SK-N-SH treated with all-trans-retinoic acid at 6 μM for 48 hours (cell line): Measurements from ENCODE around the gene IHH.

Source experiments
- ATAC-seq: fragments of 200-7000 bp; cut with Tn5 transposase; 3 replicates; pipeline ENCODE4 v1.9.1; 2020; ENCODE audit warnings: mild to moderate bottlenecking, moderate library complexity
- ARNTL ChIP-seq: fragments of 450-650 bp; formaldehyde crosslinking; IDR thresholded peaks from 2 replicates; pipeline ENCODE4 v1.5.0; 2020; ENCODE audit warnings: low read depth, mild to moderate bottlenecking, moderate library complexity, borderline replicate concordance
- BACH2 ChIP-seq: fragments of 250-450 bp; sonication (Bioruptor Pico); IDR thresholded peaks from 2 replicates; pipeline ENCODE4 v1.9.0; 2021; ENCODE audit warnings: mild to moderate bottlenecking, borderline replicate concordance
- CREB5 ChIP-seq: fragments of 250-450 bp; sonication (Bioruptor Pico); IDR thresholded peaks from 2 replicates; pipeline ENCODE4 v1.5.1; 2020; ENCODE audit warnings: low read depth, mild to moderate bottlenecking, moderate library complexity
- CSDC2 ChIP-seq: fragments of 250-450 bp; sonication (Bioruptor Pico); IDR thresholded peaks from 2 replicates; pipeline ENCODE4 v1.5.0; 2020; ENCODE audit warnings: mild to moderate bottlenecking, moderate library complexity
- ESRRG ChIP-seq: fragments of 250-450 bp; sonication (Bioruptor Pico); IDR thresholded peaks from 2 replicates; pipeline ENCODE4 v1.6.1; 2021; ENCODE audit warnings: mild to moderate bottlenecking
- GLIS3 ChIP-seq: fragments of 250-450 bp; sonication (Bioruptor Pico); IDR thresholded peaks from 2 replicates; pipeline ENCODE4 v1.5.0; 2020; ENCODE audit warnings: mild to moderate bottlenecking, moderate library complexity
- ISL1 ChIP-seq: fragments of 250-450 bp; sonication (Bioruptor Pico); IDR thresholded peaks from 2 replicates; pipeline ENCODE4 v2.1.2; 2022; ENCODE audit warnings: mild to moderate bottlenecking, moderate library complexity
- OSR1 ChIP-seq: fragments of 250-450 bp; sonication (Bioruptor Pico); IDR thresholded peaks from 2 replicates; pipeline ENCODE4 v1.8.0; 2022; ENCODE audit warnings: moderate library complexity, mild to moderate bottlenecking, inconsistent platforms
- PPARA ChIP-seq: fragments of 250-450 bp; sonication (Bioruptor Pico); IDR thresholded peaks from 2 replicates; pipeline ENCODE4 v1.5.0; 2020; ENCODE audit warnings: mild to moderate bottlenecking, borderline replicate concordance
- RARB ChIP-seq: fragments of 250-450 bp; sonication (Bioruptor Pico); IDR thresholded peaks from 2 replicates; pipeline ENCODE4 v1.8.0; 2021; ENCODE audit warnings: mild to moderate bottlenecking, moderate library complexity
- SNAI2 ChIP-seq: fragments of 250-450 bp; sonication (Bioruptor Pico); IDR thresholded peaks from 2 replicates; pipeline ENCODE4 v1.5.0; 2020; ENCODE audit warnings: mild to moderate bottlenecking, moderate library complexity
- TCF4 ChIP-seq: fragments of 250-450 bp; sonication (Bioruptor Pico); IDR thresholded peaks from 2 replicates; pipeline ENCODE4 v1.8.0; 2021; ENCODE audit warnings: mild to moderate bottlenecking, moderate library complexity, borderline replicate concordance
- TOX ChIP-seq: fragments of 250-450 bp; sonication (Bioruptor Pico); IDR thresholded peaks from 2 replicates; pipeline ENCODE4 v1.8.0; 2021; ENCODE audit warnings: mild to moderate bottlenecking, moderate library complexity, borderline replicate concordance
- ZC3H10 ChIP-seq: fragments of 250-450 bp; sonication (Bioruptor Pico); IDR thresholded peaks from 2 replicates; pipeline ENCODE4 v1.5.1; 2021; ENCODE audit warnings: mild to moderate bottlenecking, moderate library complexity
- ZFP30 ChIP-seq: fragments of 450-650 bp; formaldehyde crosslinking; IDR thresholded peaks from 2 replicates; pipeline ENCODE4 v1.5.0; 2022; ENCODE audit warnings: mild to moderate bottlenecking, moderate library complexity
- ZNF8 ChIP-seq: fragments of 450-650 bp; formaldehyde crosslinking; IDR thresholded peaks from 2 replicates; pipeline ENCODE4 v1.5.0; 2020; ENCODE audit warnings: mild to moderate bottlenecking, moderate library complexity
- TF ChIP-seq, protein P1 (sequence below): fragments of 250-450 bp; sonication (Bioruptor Pico); IDR thresholded peaks from 2 replicates; pipeline ENCODE4 v1.8.0; 2020; ENCODE audit warnings: mild to moderate bottlenecking, moderate library complexity, borderline replicate concordance
- TF ChIP-seq, protein P2 (sequence below): fragments of 250-450 bp; sonication (Bioruptor Pico); IDR thresholded peaks from 2 replicates; pipeline ENCODE4 v1.8.0; 2021; ENCODE audit warnings: low read depth, mild to moderate bottlenecking, moderate library complexity, borderline replicate concordance
- TF ChIP-seq, protein P3 (sequence below): fragments of 250-450 bp; sonication (Bioruptor Pico); IDR thresholded peaks from 2 replicates; pipeline ENCODE4 v1.5.0; 2020; ENCODE audit warnings: mild to moderate bottlenecking, moderate library complexity

IHH gene

GRCh38 chr2:219025637-219026585 lies 34.8 kb downstream of the IHH start:
- TF ChIP-seq RARB = no peak
- no peak for TF ChIP-seq ZC3H10 (CRISPR knock-in tag)
- no peak for TF ChIP-seq CREB5 (CRISPR knock-in tag)
- TF ChIP-seq ESRRG (CRISPR knock-in tag) = no peak
- TF ChIP-seq, protein P1, sequence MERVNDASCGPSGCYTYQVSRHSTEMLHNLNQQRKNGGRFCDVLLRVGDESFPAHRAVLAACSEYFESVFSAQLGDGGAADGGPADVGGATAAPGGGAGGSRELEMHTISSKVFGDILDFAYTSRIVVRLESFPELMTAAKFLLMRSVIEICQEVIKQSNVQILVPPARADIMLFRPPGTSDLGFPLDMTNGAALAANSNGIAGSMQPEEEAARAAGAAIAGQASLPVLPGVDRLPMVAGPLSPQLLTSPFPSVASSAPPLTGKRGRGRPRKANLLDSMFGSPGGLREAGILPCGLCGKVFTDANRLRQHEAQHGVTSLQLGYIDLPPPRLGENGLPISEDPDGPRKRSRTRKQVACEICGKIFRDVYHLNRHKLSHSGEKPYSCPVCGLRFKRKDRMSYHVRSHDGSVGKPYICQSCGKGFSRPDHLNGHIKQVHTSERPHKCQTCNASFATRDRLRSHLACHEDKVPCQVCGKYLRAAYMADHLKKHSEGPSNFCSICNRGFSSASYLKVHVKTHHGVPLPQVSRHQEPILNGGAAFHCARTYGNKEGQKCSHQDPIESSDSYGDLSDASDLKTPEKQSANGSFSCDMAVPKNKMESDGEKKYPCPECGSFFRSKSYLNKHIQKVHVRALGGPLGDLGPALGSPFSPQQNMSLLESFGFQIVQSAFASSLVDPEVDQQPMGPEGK = no peak
- TF ChIP-seq BACH2 (CRISPR knock-in tag) = no peak
- no peak for ATAC-seq

DNA sequence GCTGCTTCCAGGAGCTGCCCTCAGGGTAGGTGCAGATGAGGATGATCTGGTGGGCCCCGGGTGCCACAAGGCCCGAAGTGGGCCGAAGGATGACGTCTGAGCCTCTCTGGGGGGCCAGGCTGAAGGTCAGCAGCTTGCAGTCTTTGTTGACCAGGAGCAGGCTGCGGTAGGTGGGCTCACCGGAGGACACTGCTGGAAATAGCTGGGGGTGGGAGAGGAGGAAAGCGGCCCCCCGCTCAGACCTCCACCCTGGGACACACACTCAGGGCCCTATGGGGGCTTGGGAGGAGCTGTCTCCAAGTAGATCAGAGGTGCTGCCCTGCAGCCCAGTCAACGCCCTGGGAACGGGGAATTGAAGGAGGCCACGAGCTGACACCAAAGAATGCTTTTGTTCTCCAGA lies 36.7 kb downstream of the IHH start:
- ATAC-seq = no peak

More for the DNA sequence above, 36.7 kb downstream of the IHH start:
- TF ChIP-seq ZFP30 (CRISPR knock-in tag) (no peak), GLIS3 (CRISPR knock-in tag) (no peak), ISL1 (CRISPR knock-in tag) (no peak), ZNF8 (CRISPR knock-in tag) (no peak), CREB5 (CRISPR knock-in tag) (no peak), SNAI2 (CRISPR knock-in tag) (no peak), ZC3H10 (CRISPR knock-in tag) (no peak), TCF4 (CRISPR knock-in tag) (no peak), CSDC2 (no peak), OSR1 (CRISPR knock-in tag) (no peak), TOX (CRISPR knock-in tag) (no peak), RARB (no peak), ARNTL (CRISPR knock-in tag) (no peak), PPARA (CRISPR knock-in tag) (no peak), ESRRG (CRISPR knock-in tag) (no peak)
- TF ChIP-seq, protein P1 = no peak
- TF ChIP-seq, protein P2, sequence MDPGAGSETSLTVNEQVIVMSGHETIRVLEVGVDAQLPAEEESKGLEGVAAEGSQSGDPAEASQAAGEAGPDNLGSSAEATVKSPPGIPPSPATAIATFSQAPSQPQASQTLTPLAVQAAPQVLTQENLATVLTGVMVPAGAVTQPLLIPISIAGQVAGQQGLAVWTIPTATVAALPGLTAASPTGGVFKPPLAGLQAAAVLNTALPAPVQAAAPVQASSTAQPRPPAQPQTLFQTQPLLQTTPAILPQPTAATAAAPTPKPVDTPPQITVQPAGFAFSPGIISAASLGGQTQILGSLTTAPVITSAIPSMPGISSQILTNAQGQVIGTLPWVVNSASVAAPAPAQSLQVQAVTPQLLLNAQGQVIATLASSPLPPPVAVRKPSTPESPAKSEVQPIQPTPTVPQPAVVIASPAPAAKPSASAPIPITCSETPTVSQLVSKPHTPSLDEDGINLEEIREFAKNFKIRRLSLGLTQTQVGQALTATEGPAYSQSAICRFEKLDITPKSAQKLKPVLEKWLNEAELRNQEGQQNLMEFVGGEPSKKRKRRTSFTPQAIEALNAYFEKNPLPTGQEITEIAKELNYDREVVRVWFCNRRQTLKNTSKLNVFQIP = no peak
- TF ChIP-seq, protein P3, sequence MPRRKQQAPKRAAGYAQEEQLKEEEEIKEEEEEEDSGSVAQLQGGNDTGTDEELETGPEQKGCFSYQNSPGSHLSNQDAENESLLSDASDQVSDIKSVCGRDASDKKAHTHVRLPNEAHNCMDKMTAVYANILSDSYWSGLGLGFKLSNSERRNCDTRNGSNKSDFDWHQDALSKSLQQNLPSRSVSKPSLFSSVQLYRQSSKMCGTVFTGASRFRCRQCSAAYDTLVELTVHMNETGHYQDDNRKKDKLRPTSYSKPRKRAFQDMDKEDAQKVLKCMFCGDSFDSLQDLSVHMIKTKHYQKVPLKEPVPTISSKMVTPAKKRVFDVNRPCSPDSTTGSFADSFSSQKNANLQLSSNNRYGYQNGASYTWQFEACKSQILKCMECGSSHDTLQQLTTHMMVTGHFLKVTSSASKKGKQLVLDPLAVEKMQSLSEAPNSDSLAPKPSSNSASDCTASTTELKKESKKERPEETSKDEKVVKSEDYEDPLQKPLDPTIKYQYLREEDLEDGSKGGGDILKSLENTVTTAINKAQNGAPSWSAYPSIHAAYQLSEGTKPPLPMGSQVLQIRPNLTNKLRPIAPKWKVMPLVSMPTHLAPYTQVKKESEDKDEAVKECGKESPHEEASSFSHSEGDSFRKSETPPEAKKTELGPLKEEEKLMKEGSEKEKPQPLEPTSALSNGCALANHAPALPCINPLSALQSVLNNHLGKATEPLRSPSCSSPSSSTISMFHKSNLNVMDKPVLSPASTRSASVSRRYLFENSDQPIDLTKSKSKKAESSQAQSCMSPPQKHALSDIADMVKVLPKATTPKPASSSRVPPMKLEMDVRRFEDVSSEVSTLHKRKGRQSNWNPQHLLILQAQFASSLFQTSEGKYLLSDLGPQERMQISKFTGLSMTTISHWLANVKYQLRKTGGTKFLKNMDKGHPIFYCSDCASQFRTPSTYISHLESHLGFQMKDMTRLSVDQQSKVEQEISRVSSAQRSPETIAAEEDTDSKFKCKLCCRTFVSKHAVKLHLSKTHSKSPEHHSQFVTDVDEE (CRISPR knock-in tag) = no peak
